GM23338 (cell line): Measurements from ENCODE around the gene FTL. TPM values are rescaled to one million over a fixed set of nuclear protein-coding genes. Genes with fewer than 3 reads are reported as not detected.

Experiments
- ATAC-seq: fragments of 200-7000 bp; cut with Tn5 transposase; 3 replicates; pipeline ENCODE4 v1.9.1; 2020
- DNase-seq: peaks from one replicate; pipeline ENCODE4 v3.0.0-alpha.2; 2015; ENCODE audit warnings: low spot score
- H2AFZ ChIP-seq: fragments of 200-600 bp; sonication (generic); 2 replicates; pipeline ENCODE4 v1.8.0; 2016; ENCODE audit warnings: antibody characterized with exemption, mild to moderate bottlenecking, moderate library complexity
- H3F3A ChIP-seq: fragments of 200-600 bp; sonication (generic); replicated peaks from 2 replicates; pipeline ENCODE4 v1.8.0; 2017; ENCODE audit warnings: antibody characterized with exemption, mixed run types, low read depth
- H3K27ac ChIP-seq: fragments of 200-600 bp; sonication (generic); 2 replicates; pipeline ENCODE4 v1.6.1; 2016; ENCODE audit warnings: low read depth
- H3K27me3 ChIP-seq: fragments of 200-600 bp; sonication (generic); 2 replicates; pipeline ENCODE4 v1.8.0; 2016; ENCODE audit warnings: mild to moderate bottlenecking, mixed run types, moderate library complexity; ENCODE audit not compliant: insufficient read depth
- H3K36me3 ChIP-seq: fragments of 200-600 bp; sonication (generic); 2 replicates; pipeline ENCODE4 v1.8.0; 2016; ENCODE audit warnings: mild to moderate bottlenecking; ENCODE audit not compliant: insufficient read depth
- H3K4me1 ChIP-seq: fragments of 200-600 bp; sonication (generic); 2 replicates; pipeline ENCODE4 v1.8.0; 2016; ENCODE audit warnings: mild to moderate bottlenecking, moderate library complexity; ENCODE audit not compliant: insufficient read depth
- H3K4me2 ChIP-seq: fragments of 200-600 bp; sonication (generic); 2 replicates; pipeline ENCODE4 v1.7.1; 2017; ENCODE audit warnings: mixed run types
- H3K4me3 ChIP-seq: fragments of 200-600 bp; sonication (generic); 2 replicates; pipeline ENCODE4 v1.6.1; 2016; ENCODE audit warnings: mixed run types
- H3K79me2 ChIP-seq: fragments of 200-600 bp; sonication (generic); replicated peaks from 2 replicates; pipeline ENCODE4 v1.8.0; 2017; ENCODE audit warnings: mild to moderate bottlenecking; ENCODE audit not compliant: insufficient read depth
- H3K9me2 ChIP-seq: fragments of 200-600 bp; sonication (generic); 2 replicates; pipeline ENCODE4 v1.8.0; 2017; ENCODE audit not compliant: insufficient read depth
- H4K20me1 ChIP-seq: fragments of 200-600 bp; sonication (generic); replicated peaks from 2 replicates; pipeline ENCODE4 v1.8.0; 2017; ENCODE audit warnings: mild to moderate bottlenecking; ENCODE audit not compliant: insufficient read depth
- H3K27ac Mint-ChIP-seq: 2 replicates; pipeline ENCODE4 v1.8.0; 2020; ENCODE audit warnings: inconsistent platforms, mild to moderate bottlenecking, moderate library complexity, mixed read lengths
- H3K27me3 Mint-ChIP-seq: 3 replicates; pipeline ENCODE4 v1.8.0; 2022; ENCODE audit warnings: low read depth, mild to moderate bottlenecking, moderate library complexity, mixed read lengths, inconsistent platforms; ENCODE audit not compliant: insufficient read depth, poor library complexity
- H3K36me3 Mint-ChIP-seq: 3 replicates; pipeline ENCODE4 v1.8.0; 2021; ENCODE audit warnings: low read depth, mild to moderate bottlenecking, inconsistent platforms, moderate library complexity, mixed read lengths
- H3K4me1 Mint-ChIP-seq: 3 replicates; pipeline ENCODE4 v1.8.0; 2020; ENCODE audit warnings: mild to moderate bottlenecking, inconsistent platforms, mixed read lengths
- H3K4me3 Mint-ChIP-seq: 3 replicates; pipeline ENCODE4 v1.8.0; 2021; ENCODE audit warnings: moderate library complexity, mild to moderate bottlenecking, inconsistent platforms, mixed read lengths
- H3K9me3 Mint-ChIP-seq: 3 replicates; pipeline ENCODE4 v1.8.0; 2020; ENCODE audit warnings: moderate library complexity, mild to moderate bottlenecking, inconsistent platforms, mixed read lengths
- CREB1 ChIP-seq: fragments of 250-450 bp; sonication (Bioruptor Pico); IDR thresholded peaks from 2 replicates; pipeline ENCODE4 v1.5.0; 2020; ENCODE audit warnings: low read depth, mild to moderate bottlenecking, moderate library complexity
- CTCF ChIP-seq, 2 experiments: fragments of 200-600 bp in 1 of 2; sonication (generic) in 1 of 2; conservative IDR thresholded peaks; 2 replicates each; pipeline versions ENCODE4 v1.5.1 to v1.6.1; 2016 to 2017; ENCODE audit warnings: antibody characterized with exemption in 2 of 2, low read depth in 2 of 2, mild to moderate bottlenecking in 2 of 2, moderate library complexity in 1 of 2
- ETS1 ChIP-seq: IDR thresholded peaks from 2 replicates; pipeline ENCODE4 v1.6.1; 2016; ENCODE audit warnings: antibody characterized with exemption
- EZH2 ChIP-seq: fragments of 200-600 bp; sonication (generic); IDR thresholded peaks from one replicate; pipeline ENCODE4 v1.8.0; 2017; ENCODE audit warnings: antibody characterized with exemption, mild to moderate bottlenecking, low read depth; ENCODE audit not compliant: unreplicated experiment
- EZH2phosphoT487 ChIP-seq: fragments of 200-600 bp; sonication (generic); IDR thresholded peaks from one replicate; pipeline ENCODE4 v1.8.1; 2018; ENCODE audit warnings: antibody characterized with exemption; ENCODE audit not compliant: unreplicated experiment
- JUNB ChIP-seq: IDR thresholded peaks from one replicate; pipeline ENCODE4 v1.6.1; 2016; ENCODE audit warnings: antibody characterized with exemption; ENCODE audit not compliant: unreplicated experiment
- NANOG ChIP-seq: IDR thresholded peaks from 2 replicates; pipeline ENCODE4 v1.6.1; 2016; ENCODE audit warnings: antibody characterized with exemption, borderline replicate concordance
- REST ChIP-seq: IDR thresholded peaks from one replicate; pipeline ENCODE4 v1.6.1; 2018; ENCODE audit warnings: antibody characterized with exemption; ENCODE audit not compliant: unreplicated experiment
- STAT1 ChIP-seq: IDR thresholded peaks from one replicate; pipeline ENCODE4 v1.6.1; 2016; ENCODE audit warnings: antibody characterized with exemption; ENCODE audit not compliant: unreplicated experiment
- ZNF114 ChIP-seq: fragments of 250-450 bp; sonication (Bioruptor Pico); IDR thresholded peaks from 2 replicates; pipeline ENCODE4 v1.5.0; 2020; ENCODE audit warnings: mild to moderate bottlenecking, moderate library complexity
- ZNF331 ChIP-seq: fragments of 250-450 bp; sonication (Bioruptor Pico); IDR thresholded peaks from 2 replicates; pipeline ENCODE4 v1.5.0; 2020; ENCODE audit warnings: low read depth, mild to moderate bottlenecking, moderate library complexity
- ZNF462 ChIP-seq: fragments of 250-450 bp; sonication (Bioruptor Pico); IDR thresholded peaks from 2 replicates; pipeline ENCODE4 v1.5.0; 2020; ENCODE audit warnings: mild to moderate bottlenecking, moderate library complexity
- polyA plus RNA-seq: library from polyadenylated mRNA; unstranded; fragments of >200 nt; fragmentation: Nextera tagmentation; extraction: Ambion mirVana; gene quantifications from 2 replicates; pipeline ENCODE4 v1.2.1, GENCODE V29; 2016
- total RNA-seq: library from RNA; depleted of rRNA; stranded (reverse); fragments of >200 nt; shearing (Covaris generic); gene quantifications from 2 replicates; pipeline ENCODE4 v1.2.3, GENCODE V29; 2014

Gene FTL
- total and polyA plus RNA-seq, 2 experiments from 2014 or later = 2,064 to 5,436 TPM

- Histone ChIP-seq H2AFZ (no peak overlapping the region), H3K27me3 (no peaks in the 10 kb centered on the region), H3F3A (0 out of 2 replicates have a peak, but pooled peaks cover 8% of the 10 kb centered on the region), H3K79me2 (no peaks in the 10 kb centered on the region), H3K27ac (no peak overlapping the region), H3K4me3 (no peak overlapping the region), H3K4me2 (no peak overlapping the region), H3K9me2 (no peaks in the 10 kb centered on the region), H3K36me3 (no peaks in the 10 kb centered on the region; the same call in 1 of the 2 replicates), H3K4me1 (no peaks in the 10 kb centered on the region), H4K20me1 (peaks cover 3% of the 10 kb centered on the region)
- TF ChIP-seq NANOG (no peak), CTCF (conservative IDR thresholded peaks at IDR 0.05; ENCODE audit: low read depth in 2 of 2) (no peak), EZH2 (no peak), ZNF462 (CRISPR knock-in tag) (no peak), CREB1 (CRISPR knock-in tag) (no peak), EZH2phosphoT487 (no peak), STAT1 (no peak), ETS1 (no peak), ZNF114 (CRISPR knock-in tag) (no peak), JUNB (no peak), ZNF331 (CRISPR knock-in tag) (no peak), REST (no peak)
- H3K27me3 Mint-ChIP-seq = peaks cover 10% of the 10 kb centered on the region
- peaks cover 13% of the 10 kb centered on the region for H3K36me3 Mint-ChIP-seq
- no peaks in the 10 kb centered on the region for H3K9me3 Mint-ChIP-seq
- DNase-seq (no peak), ATAC-seq (no peak)
- no peaks in the 10 kb centered on the region for H3K4me1 Mint-ChIP-seq
- no peak overlapping the region; the same call in 2 of the 3 replicates for H3K4me3 Mint-ChIP-seq
- H3K27ac Mint-ChIP-seq = no peak overlapping the region
Observed at GRCh38 chr19:48922548-48923490, 42.3 kb upstream of the FTL start.
